H7 (cell line): ENCODE measurements around the gene SORCS2. TPM values are rescaled to one million over a fixed set of nuclear protein-coding genes. Genes with fewer than 3 reads are reported as not detected.

Experiments
- DNase-seq: peaks from one replicate; pipeline ENCODE4 v3.0.0; 2012
- H3K27me3 ChIP-seq: 2 replicates; pipeline ENCODE4 v1.6.0; 2011; ENCODE audit warnings: mild to moderate bottlenecking, low read length; ENCODE audit not compliant: control insufficient read depth, insufficient read depth
- H3K36me3 ChIP-seq: replicated peaks from 2 replicates; pipeline ENCODE4 v1.5.1; 2011; ENCODE audit warnings: low read length; ENCODE audit not compliant: control insufficient read depth, insufficient read depth
- H3K4me3 ChIP-seq: 2 replicates; pipeline ENCODE4 v1.5.1; 2011; ENCODE audit warnings: low read depth, mild to moderate bottlenecking, control low read depth, low read length, moderate library complexity; ENCODE audit not compliant: insufficient read depth
- total RNA-seq: library from RNA; depleted of rRNA; stranded (reverse); fragments of >200 nt; shearing (Covaris generic); gene quantifications from 2 replicates; pipeline ENCODE4 v1.2.3, GENCODE V29; 2014

SORCS2 gene
- total RNA-seq, 1 experiment from 2014 or later: 2.0 TPM

DNA sequence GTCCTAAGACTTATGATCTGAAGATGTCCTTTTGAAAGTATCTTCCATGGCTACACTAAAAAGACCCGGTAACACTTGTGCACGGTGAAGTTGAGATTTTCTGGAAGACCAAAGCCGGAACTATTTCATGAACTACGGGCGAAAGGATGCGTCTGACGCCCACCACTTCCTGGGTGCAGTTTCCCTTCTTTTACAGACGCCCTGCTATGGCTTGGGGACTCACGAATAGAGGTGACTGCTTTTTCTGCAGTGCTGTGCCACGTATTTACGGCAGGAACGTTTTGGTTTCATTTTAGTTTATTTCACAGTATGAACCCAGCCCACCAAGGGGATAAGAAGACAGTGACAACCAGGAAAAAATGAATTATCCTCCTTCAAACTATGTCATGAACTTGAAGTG, 566.9 kb downstream of the SORCS2 start:
- H3K36me3 ChIP-seq: no peaks in the 10 kb centered on the region; the same call in none of the 2 replicates

GRCh38 chr4:7759635-7760034, 567.3 kb downstream of the SORCS2 start:
- H3K27me3 ChIP-seq: no peaks in the 10 kb centered on the region
- no peak for DNase-seq
- H3K4me3 ChIP-seq: no peak overlapping the region
- no peaks in the 10 kb centered on the region; the same call in none of the 2 replicates for H3K36me3 ChIP-seq

More for the DNA sequence above, 566.9 kb downstream of the SORCS2 start:
- no peak for DNase-seq
- no peaks in the 10 kb centered on the region for H3K27me3 ChIP-seq
- no peak overlapping the region for H3K4me3 ChIP-seq

DNA sequence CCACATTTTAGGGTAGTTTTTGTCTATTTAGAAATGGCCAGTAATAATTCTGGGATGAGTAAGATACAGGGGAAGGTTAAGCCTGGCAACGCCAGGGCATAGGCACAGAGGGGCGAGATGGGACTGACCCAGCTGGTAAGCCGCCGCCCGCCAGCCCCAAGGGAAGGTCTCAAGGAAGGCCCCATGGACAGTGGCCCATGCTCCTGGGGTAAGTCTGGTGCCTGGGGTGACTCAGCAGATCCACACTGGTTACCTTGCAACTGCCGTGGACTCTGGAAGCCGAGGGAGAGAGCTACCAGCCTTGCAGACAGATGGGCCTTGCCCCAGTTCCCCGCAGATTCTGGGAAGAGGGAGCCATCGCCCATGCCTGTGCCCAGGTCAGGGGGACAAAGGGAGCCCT, 567.9 kb downstream of the SORCS2 start:
- H3K27me3 ChIP-seq: no peaks in the 10 kb centered on the region
- DNase-seq: no peak
- no peak overlapping the region for H3K4me3 ChIP-seq
- no peaks in the 10 kb centered on the region; the same call in none of the 2 replicates for H3K36me3 ChIP-seq

DNA sequence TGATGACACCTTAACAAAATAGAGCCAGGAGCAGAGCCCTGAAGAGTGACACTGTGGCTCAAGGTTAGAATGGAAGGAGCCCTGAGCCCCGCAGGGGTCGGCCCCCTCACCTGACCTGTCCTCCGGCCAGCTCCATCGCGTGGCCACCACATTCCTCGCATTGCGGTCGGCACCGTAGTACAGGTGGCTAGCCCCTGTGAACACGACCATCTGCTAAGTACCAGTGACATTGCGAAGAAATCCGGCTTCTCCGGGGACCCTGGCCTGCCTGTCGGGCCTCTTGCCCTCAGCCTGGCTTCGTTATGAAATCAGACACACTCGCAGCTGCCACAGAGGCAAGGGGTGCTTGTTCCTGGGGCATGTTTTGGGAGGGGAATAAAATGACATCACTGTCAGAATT, 568.4 kb downstream of the SORCS2 start:
- H3K4me3 ChIP-seq: no peak overlapping the region
- no peaks in the 10 kb centered on the region; the same call in none of the 2 replicates for H3K36me3 ChIP-seq
- no peaks in the 10 kb centered on the region for H3K27me3 ChIP-seq
- DNase-seq: no peak

GRCh38 chr4:7761312-7761711, 569.0 kb downstream of the SORCS2 start:
- Histone ChIP-seq H3K27me3 (no peaks in the 10 kb centered on the region), H3K36me3 (no peaks in the 10 kb centered on the region; the same call in none of the 2 replicates), H3K4me3 (no peak overlapping the region)
- DNase-seq: no peak

GRCh38 chr4:7761720-7762119, 569.4 kb downstream of the SORCS2 start:
- no peaks in the 10 kb centered on the region; the same call in none of the 2 replicates for H3K36me3 ChIP-seq
- peak; percentile 94 for DNase-seq
- H3K27me3 ChIP-seq: no peaks in the 10 kb centered on the region
- no peak overlapping the region for H3K4me3 ChIP-seq

DNA sequence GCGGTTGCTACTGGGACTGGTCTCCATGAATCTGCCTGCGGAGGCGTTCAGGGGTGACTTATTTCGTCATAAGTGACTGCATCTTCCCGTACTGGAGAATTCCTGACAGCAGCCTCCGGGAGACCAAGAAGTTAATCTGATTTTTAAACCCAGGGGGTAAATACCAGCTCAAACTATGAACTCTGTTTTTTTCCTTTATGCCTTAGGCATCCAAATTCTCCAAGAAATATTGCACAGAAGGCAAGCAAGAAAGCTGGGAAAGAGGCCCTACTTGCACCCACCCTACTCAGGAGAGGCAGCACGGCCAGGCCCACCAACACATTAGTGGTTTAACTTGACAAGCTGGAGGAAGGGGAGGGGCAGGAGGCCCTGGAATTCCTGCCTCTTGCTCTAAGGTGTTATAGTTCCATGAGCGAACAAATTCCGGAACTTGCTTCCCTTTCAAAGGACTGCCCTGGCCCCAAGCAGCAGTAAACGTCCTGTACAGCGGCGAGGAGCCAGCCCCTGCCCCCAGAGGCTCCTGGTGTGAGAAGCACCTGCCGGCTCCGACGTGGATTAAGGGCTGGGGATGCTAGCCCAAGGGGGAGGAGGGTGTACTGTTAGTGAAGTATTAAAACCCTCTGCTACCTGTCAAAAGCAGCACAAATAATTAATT, 570.2 kb downstream of the SORCS2 start:
- H3K4me3 ChIP-seq: no peak overlapping the region
- H3K27me3 ChIP-seq: no peaks in the 10 kb centered on the region
- H3K36me3 ChIP-seq: no peaks in the 10 kb centered on the region; the same call in none of the 2 replicates
- DNase-seq: no peak

GRCh38 chr4:7763106-7763505, 570.8 kb downstream of the SORCS2 start:
- DNase-seq: no peak
- Histone ChIP-seq H3K4me3 (no peak overlapping the region), H3K27me3 (no peaks in the 10 kb centered on the region), H3K36me3 (no peaks in the 10 kb centered on the region; the same call in none of the 2 replicates)

DNA sequence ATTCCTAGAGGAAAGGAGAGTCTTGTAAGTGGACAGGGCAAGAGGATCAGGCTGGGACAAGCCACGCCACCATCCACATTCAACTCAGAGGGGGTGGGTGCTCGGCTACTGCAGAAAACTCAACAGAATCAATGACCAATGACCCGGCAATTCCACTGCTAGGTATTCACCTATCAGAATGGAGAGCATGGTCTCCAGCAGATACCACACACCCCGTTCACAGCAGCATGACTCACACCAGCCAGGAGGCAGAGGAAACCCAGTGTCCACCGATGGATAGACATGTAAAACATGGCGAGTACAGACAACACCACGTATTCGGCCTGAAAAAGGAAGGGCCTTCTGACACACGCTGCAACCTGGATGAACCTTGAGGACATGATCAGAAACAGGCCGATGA, 571.5 kb downstream of the SORCS2 start:
- Histone ChIP-seq H3K4me3 (no peak overlapping the region), H3K36me3 (no peaks in the 10 kb centered on the region; the same call in none of the 2 replicates), H3K27me3 (no peaks in the 10 kb centered on the region)
- DNase-seq: no peak

DNA sequence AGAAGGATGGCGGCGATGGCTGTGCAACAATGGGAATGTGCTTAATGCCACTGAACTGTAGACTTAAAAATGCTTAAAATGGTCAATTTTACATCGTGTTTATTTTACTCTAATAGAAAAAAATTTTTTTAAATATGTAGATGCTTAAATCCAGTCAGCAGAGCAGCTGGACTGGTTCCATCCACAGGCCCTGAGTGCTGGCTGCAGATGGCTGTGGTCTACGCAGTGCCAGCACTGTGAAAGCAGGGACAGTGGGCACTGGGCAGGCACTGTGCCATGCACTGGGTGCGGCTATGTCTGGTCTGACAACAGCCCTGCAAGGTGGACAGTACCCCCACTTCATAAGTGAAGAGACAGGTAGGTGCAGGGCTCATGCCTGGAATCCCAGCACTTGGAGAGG, 572.1 kb downstream of the SORCS2 start:
- Histone ChIP-seq H3K36me3 (no peaks in the 10 kb centered on the region; the same call in none of the 2 replicates), H3K27me3 (no peaks in the 10 kb centered on the region), H3K4me3 (no peak overlapping the region)
- no peak for DNase-seq

DNA sequence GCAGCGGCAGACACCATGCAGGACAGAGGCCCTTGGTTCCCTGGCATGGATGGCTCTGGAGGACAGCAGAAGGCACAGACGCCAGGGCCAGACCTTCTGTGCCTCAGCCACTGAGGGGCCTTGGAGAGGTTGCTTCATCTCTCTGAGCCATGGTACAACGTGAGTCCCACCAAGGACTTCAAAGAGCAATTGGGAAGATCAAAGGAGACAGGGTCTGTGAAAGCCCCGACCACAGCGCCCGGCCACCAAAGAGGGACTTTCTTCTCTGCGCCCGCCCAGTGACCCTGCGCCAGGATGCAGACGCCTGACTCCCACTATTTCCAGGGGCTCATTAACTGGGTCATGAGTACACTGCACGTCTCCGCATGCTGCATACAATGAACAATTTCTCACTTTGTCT, 573.3 kb downstream of the SORCS2 start:
- DNase-seq: no peak
- no peaks in the 10 kb centered on the region for H3K27me3 ChIP-seq
- no peaks in the 10 kb centered on the region; the same call in none of the 2 replicates for H3K36me3 ChIP-seq
- H3K4me3 ChIP-seq: no peak overlapping the region

DNA sequence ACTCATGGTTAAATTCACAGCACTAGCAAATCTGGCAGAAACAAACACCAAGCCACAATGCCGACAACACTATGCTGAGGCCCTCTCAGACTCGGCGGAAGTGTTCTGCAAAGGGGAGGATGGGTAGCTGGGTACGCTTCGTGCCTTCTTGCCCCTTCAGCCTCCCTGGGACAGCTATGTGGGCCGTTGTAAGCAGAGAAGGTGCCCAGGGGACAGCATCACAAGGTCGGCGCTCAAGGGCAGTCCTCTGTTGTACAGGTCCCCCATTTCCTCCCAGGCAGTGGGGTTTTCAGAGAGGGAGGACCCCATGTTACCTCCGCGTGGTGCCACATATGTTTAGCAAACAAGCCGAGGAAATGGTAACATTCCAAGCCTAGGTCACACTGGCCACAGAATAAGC, 573.7 kb downstream of the SORCS2 start:
- Histone ChIP-seq H3K4me3 (no peak overlapping the region), H3K36me3 (no peaks in the 10 kb centered on the region; the same call in none of the 2 replicates), H3K27me3 (no peaks in the 10 kb centered on the region)
- DNase-seq: no peak

- Histone ChIP-seq H3K36me3 (no peaks in the 10 kb centered on the region; the same call in none of the 2 replicates), H3K4me3 (no peak overlapping the region), H3K27me3 (no peaks in the 10 kb centered on the region)
- DNase-seq: no peak
Measured at GRCh38 chr4:7766661-7767345, 574.5 kb downstream of the SORCS2 start.

DNA sequence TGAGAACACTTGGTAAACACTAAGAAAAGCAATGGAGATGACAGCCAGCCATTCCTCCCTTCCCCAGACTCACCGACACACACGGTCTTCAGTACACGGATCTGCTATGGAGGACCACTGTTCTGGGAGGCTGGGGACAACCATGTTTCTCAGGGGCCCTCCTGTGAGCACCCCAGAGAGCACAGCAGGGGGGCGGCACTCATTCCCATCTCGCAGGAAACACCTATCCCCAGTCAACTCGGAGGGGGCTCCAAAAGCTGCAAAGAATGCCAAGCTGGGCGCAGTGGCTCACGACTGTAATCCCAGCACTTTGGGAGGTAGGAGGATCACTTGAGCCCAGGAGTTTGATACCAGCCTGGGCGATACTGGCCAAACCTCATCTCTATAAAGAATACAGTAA, 575.2 kb downstream of the SORCS2 start:
- DNase-seq: no peak
- Histone ChIP-seq H3K27me3 (no peaks in the 10 kb centered on the region), H3K36me3 (peaks cover 1% of the 10 kb centered on the region)

GRCh38 chr4:7767966-7768365, 575.6 kb downstream of the SORCS2 start:
- Histone ChIP-seq H3K27me3 (no peaks in the 10 kb centered on the region), H3K4me3 (no peak overlapping the region), H3K36me3 (peaks cover 1% of the 10 kb centered on the region)
- peak; percentile 45 for DNase-seq

More for the DNA sequence above, 575.2 kb downstream of the SORCS2 start:
- H3K4me3 ChIP-seq: no peak overlapping the region
